Lower lobe of right lung (tissue), 2 donors: ENCODE results near the gene GAS7. TPM values are rescaled to one million over a fixed set of nuclear protein-coding genes. Genes with fewer than 3 reads are reported as not detected.

ENCODE experiments used
- ATAC-seq, 2 donors: fragments of 200-7000 bp; cut with Tn5 transposase; one replicate each; pipeline ENCODE4 v1.9.1; 2020 to 2022; ENCODE audit warnings: mild to moderate bottlenecking in 2 of 2, moderate library complexity in 2 of 2
- DNase-seq: peaks from one replicate; pipeline ENCODE4 v3.0.0-alpha.2; 2020
- H3K27ac ChIP-seq: fragments of 200-600 bp; one replicate; pipeline ENCODE4 v1.8.0; 2022
- H3K27me3 ChIP-seq: fragments of 200-600 bp; one replicate; pipeline ENCODE4 v1.8.0; 2022; ENCODE audit warnings: low read depth
- H3K36me3 ChIP-seq: fragments of 200-600 bp; one replicate; pipeline ENCODE4 v1.8.0; 2022; ENCODE audit warnings: mild to moderate bottlenecking
- H3K4me1 ChIP-seq: fragments of 200-600 bp; one replicate; pipeline ENCODE4 v1.8.0; 2022
- H3K4me3 ChIP-seq: fragments of 200-600 bp; one replicate; pipeline ENCODE4 v1.8.0; 2022; ENCODE audit warnings: mild to moderate bottlenecking
- H3K9me3 ChIP-seq: fragments of 200-600 bp; one replicate; pipeline ENCODE4 v1.8.0; 2022
- CTCF ChIP-seq: fragments of 200-600 bp; IDR thresholded peaks from one replicate; pipeline ENCODE4 v1.8.0; 2022; ENCODE audit warnings: antibody characterized with exemption, mild to moderate bottlenecking
- intact Hi-C: fragments of 100-400 bp; cut with DNase I; formaldehyde crosslinking; loops from one replicate; pipeline ENCODE4 v1.11.0; 2022
- total RNA-seq: library from RNA; stranded (reverse); fragmentation: NEBNext Ultra II Directional; extraction: Animal tissue kit (Norgen Biotek cat#: 25700); gene quantifications from one replicate; pipeline ENCODE4 v1.2.1, GENCODE V29; 2021
- donor health status: DM: no; HTN: yes; CAD: no; lungs with severe emphysema.

Gene GAS7
- total RNA-seq, 1 donor from 2014 or later: 54.1 TPM

- ATAC-seq (no peak), DNase-seq (no peak)
- Histone ChIP-seq H3K4me1 (no peaks in the 10 kb centered on the region), H3K9me3 (no peaks in the 10 kb centered on the region), H3K27ac (no peak overlapping the region), H3K36me3 (no peaks in the 10 kb centered on the region), H3K4me3 (no peak overlapping the region), H3K27me3 (peaks cover 5% of the 10 kb centered on the region)
- intact Hi-C loops: no loop called here
- TF ChIP-seq CTCF: no peak
These were observed 291.8 kb downstream of the GAS7 start for GRCh38 chr17:9906616-9907015.

GRCh38 chr17:9905902-9906301, 292.5 kb downstream of the GAS7 start:
- Histone ChIP-seq H3K27ac (no peak overlapping the region), H3K27me3 (peaks cover 5% of the 10 kb centered on the region), H3K4me3 (no peak overlapping the region), H3K4me1 (no peaks in the 10 kb centered on the region), H3K36me3 (no peaks in the 10 kb centered on the region), H3K9me3 (no peaks in the 10 kb centered on the region)
- intact Hi-C loops: no loop called here
- TF ChIP-seq CTCF: peak; percentile 51
- no peak for DNase-seq
- ATAC-seq: peak in 1 of 2 donors; percentile 42

- Histone ChIP-seq H3K36me3 (no peaks in the 10 kb centered on the region), H3K4me3 (no peak within 1 kb of the TSS), H3K27me3 (peaks cover 5% of the 10 kb centered on the region), H3K9me3 (no peaks in the 10 kb centered on the region), H3K4me1 (peaks cover 5% of the 10 kb centered on the region), H3K27ac (no peak within 1 kb of the TSS)
- no peak for ATAC-seq
- intact Hi-C loops: no loop called here
- DNase-seq: no peak
- no peak for TF ChIP-seq CTCF
These were observed 293.4 kb downstream of the GAS7 start, which contains the start of gene RCVRN for GRCh38 chr17:9905078-9905415. Gene RCVRN (minus strand): TSS chr17:9905271. CDS start chr17:9905180, 91 bp downstream.

- no peak for TF ChIP-seq CTCF
- intact Hi-C loops: no loop called here
- H3K36me3 ChIP-seq: no peaks in the 10 kb centered on the region
- peaks cover 6% of the 10 kb centered on the region for H3K4me1 ChIP-seq
- no peaks in the 10 kb centered on the region for H3K9me3 ChIP-seq
- no peak overlapping the region for H3K27ac ChIP-seq
- peaks cover 5% of the 10 kb centered on the region for H3K27me3 ChIP-seq
- no peak for DNase-seq
- no peak for ATAC-seq
- no peak overlapping the region for H3K4me3 ChIP-seq
These were observed 293.9 kb downstream of the GAS7 start for GRCh38 chr17:9904277-9905077.

GRCh38 chr17:9902120-9902519, 296.3 kb downstream of the GAS7 start:
- Histone ChIP-seq H3K4me1 (peaks cover 6% of the 10 kb centered on the region), H3K36me3 (no peaks in the 10 kb centered on the region), H3K4me3 (no peak overlapping the region), H3K27me3 (peaks cover 5% of the 10 kb centered on the region), H3K9me3 (no peaks in the 10 kb centered on the region), H3K27ac (no peak overlapping the region)
- DNase-seq (no peak), ATAC-seq (no peak)
- intact Hi-C loops: no loop called here
- no peak for TF ChIP-seq CTCF
